Erythroblast (primary cell): ENCODE results near the gene S1PR5.

Experiments
- GATA1 ChIP-seq: IDR thresholded peaks from 2 replicates; pipeline ENCODE4 v1.6.1; 2011; ENCODE audit warnings: low read depth, mild to moderate bottlenecking, control low read depth, low read length, moderate library complexity
- POLR2A ChIP-seq: IDR thresholded peaks from 2 replicates; pipeline ENCODE4 v1.6.1; 2011; ENCODE audit warnings: mild to moderate bottlenecking, low read length

GRCh38 chr19:10467104-10467706, 50.0 kb downstream of the S1PR5 start:
- TF ChIP-seq POLR2A = no peak
- TF ChIP-seq GATA1 = no peak
